Activated CD4-positive, alpha-beta memory T cell treated with anti-CD3 and anti-CD28 coated beads, Interleukin-2, amount 10 ng/mL, durations not matched to agents 7 days and 5 days (primary cell): ENCODE results near the gene GIPC2. TPM values are rescaled to one million over a fixed set of nuclear protein-coding genes. Genes with fewer than 3 reads are reported as not detected.
"Not testable (repeated sequence)": the region's sequence is repeated elsewhere in the genome, so short reads cannot be mapped to it uniquely, and the experiment has no call there.

Source experiments
- CTCF ChIA-PET: fragments of 350-600 bp; sonication (Branson Sonifier 250); formaldehyde crosslinking; loops from one replicate; lab custom pipeline; 2021; ENCODE audit warnings: antibody characterized with exemption, inconsistent platforms; lab: Charles Lee
- POLR2A ChIA-PET: fragments of 350-600 bp; sonication (Branson Sonifier 250); formaldehyde crosslinking; loops from one replicate; lab custom pipeline; 2021; ENCODE audit warnings: antibody characterized with exemption; lab: Charles Lee
- DNase-seq: peaks from one replicate; pipeline ENCODE4 v3.0.0-alpha.2; 2020
- H3K27ac Mint-ChIP-seq: one replicate; pipeline ENCODE4 v1.8.0; 2021; ENCODE audit warnings: mild to moderate bottlenecking, mixed read lengths
- H3K27me3 Mint-ChIP-seq: one replicate; pipeline ENCODE4 v1.8.0; 2021; ENCODE audit warnings: mixed read lengths
- H3K36me3 Mint-ChIP-seq: one replicate; pipeline ENCODE4 v1.8.0; 2021; ENCODE audit warnings: low read depth, mixed read lengths
- H3K4me1 Mint-ChIP-seq: one replicate; pipeline ENCODE4 v1.8.0; 2021; ENCODE audit warnings: mixed read lengths
- H3K4me3 Mint-ChIP-seq: one replicate; pipeline ENCODE4 v1.8.0; 2021; ENCODE audit warnings: mild to moderate bottlenecking, mixed read lengths
- H3K9me3 Mint-ChIP-seq: one replicate; pipeline ENCODE4 v1.8.0; 2021; ENCODE audit warnings: mixed read lengths
- total RNA-seq, 2 experiments: library from RNA; stranded (reverse); gene quantifications; one replicate each; pipeline ENCODE4 v1.2.3, GENCODE V29; 2021

The GIPC2 gene
- under 1 TPM; 0.10 to 0.15 TPM for total RNA-seq

DNA sequence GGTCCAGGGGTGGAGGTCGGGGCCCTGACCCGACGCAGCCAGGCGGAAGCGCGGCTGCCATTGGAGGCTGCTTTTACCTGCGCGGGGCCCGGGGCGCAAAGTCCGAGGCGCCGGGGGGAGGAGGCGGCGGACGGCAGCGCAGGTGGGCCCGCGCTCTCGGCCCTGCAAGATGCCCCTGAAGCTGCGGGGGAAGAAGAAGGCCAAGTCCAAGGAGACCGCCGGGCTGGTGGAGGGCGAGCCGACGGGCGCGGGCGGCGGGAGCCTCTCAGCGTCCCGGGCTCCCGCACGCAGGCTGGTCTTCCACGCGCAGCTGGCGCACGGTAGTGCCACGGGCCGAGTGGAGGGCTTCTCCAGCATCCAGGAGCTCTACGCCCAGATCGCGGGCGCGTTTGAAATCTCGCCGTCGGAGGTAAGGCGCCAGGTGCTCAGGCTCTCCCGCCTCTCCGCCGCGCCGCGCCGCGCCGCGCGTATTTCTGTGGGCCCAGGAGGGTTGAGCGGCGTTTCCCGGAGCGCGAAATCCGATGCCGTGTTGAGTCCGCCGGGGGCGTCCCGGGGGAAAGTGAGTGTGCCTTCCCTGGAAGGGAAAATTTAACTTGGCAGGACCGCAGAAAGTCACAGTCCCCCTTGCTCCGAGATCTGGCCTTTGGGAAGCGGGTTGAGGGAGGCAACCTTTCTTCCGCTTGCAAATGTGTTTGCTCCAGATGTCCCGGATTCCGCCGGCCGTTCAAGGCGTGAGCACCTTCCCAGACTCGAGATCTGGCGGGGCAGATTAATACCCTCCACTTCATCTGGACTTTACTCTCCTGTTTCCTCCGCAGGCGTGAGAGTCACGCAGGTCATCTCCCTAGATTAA is at the start of gene GIPC2:
Gene GIPC2, plus strand, starts transcription at position 41 of the 853 bp plus-strand sequence. Its CDS starts 129 bp downstream, at position 170.
- Mint-ChIP-seq H3K27ac (no peak within 1 kb of the TSS), H3K4me3 (peak within 1 kb of the TSS; percentile 70), H3K9me3 (no peaks in the 10 kb centered on the region), H3K4me1 (peaks cover 22% of the 10 kb centered on the region), H3K36me3 (no peaks in the 10 kb centered on the region), H3K27me3 (peaks cover 42% of the 10 kb centered on the region)
- DNase-seq: no peak
- CTCF ChIA-PET: interaction anchor here (1.4 kb wide), 1 partner anchor 68 kb away, joined by 5 read pairs; no protein-coding TSS in a partner anchor
- POLR2A ChIA-PET: interaction anchor here (0.6 to 4.0 kb wide), 3 partner anchors 41 to 455 kb away, joined by 3 to 18 read pairs (median 3); partner anchors contain the start of genes DNAJB4 and FUBP1

DNA sequence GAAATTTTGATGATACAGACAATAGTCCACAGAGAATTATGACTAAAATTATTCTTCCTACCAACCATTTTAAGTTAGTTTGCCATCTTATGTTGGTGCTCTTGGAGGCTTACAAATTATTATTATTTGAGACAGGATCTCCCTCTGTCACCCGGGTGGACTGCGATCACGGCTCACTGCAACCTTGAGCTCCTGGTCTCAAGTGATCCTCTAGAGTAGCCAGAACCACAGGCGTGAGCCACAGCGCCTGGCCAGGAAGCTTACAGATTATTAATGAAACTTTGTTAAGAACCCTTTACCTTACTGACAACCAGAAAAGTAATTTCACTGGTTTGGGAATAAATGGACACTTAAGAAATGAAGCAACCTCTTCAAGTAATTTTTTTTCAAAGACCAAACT is 49.0 kb upstream of the GIPC2 start:
- no peak for DNase-seq
- Mint-ChIP-seq H3K4me1 (no peaks in the 10 kb centered on the region), H3K27me3 (no peaks in the 10 kb centered on the region), H3K9me3 (no peaks in the 10 kb centered on the region), H3K4me3 (no peak overlapping the region), H3K27ac (no peak overlapping the region), H3K36me3 (peaks cover 12% of the 10 kb centered on the region)
- ChIA-PET POLR2A (interaction anchor here (4.0 to 15.8 kb wide), 2 partner anchors 8 to 15 kb away, joined by 51 to 671 read pairs; partner anchors contain the start of genes DNAJB4 and FUBP1), CTCF (no interaction called here)

DNA sequence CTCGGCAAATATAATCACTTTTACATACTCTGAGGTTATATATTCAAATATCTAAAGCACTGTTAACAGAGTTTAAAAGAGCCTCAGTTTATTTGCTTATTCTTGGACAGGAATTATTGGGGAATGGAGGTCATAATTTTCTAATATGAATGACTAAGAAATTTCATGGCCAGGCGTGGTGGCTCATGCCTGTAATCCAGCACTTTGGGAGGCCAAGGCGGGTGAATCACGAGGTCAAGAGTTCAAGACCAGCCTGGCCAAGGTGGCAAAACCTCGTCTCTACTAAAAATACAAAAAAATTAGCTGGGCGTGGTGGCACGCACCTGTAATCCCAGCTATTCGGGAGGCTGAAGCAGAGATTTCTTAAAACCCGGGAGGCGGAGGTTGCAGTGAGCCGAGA is 45.2 kb upstream of the GIPC2 start:
- not testable (repeated sequence) for H3K36me3 Mint-ChIP-seq, H3K27me3 Mint-ChIP-seq, H3K9me3 Mint-ChIP-seq, DNase-seq, H3K27ac Mint-ChIP-seq, H3K4me3 Mint-ChIP-seq
- ChIA-PET POLR2A (interaction anchor here (1.0 to 15.8 kb wide), 2 partner anchors 19 to 81 kb away, joined by 4 to 671 read pairs; partner anchors contain the start of gene FUBP1), CTCF (interaction anchor here (1.0 kb wide), 1 partner anchor 22 kb away, joined by 3 read pairs; the partner anchor contains the start of gene FUBP1)
- peaks cover 17% of the 10 kb centered on the region for H3K4me1 Mint-ChIP-seq

DNA sequence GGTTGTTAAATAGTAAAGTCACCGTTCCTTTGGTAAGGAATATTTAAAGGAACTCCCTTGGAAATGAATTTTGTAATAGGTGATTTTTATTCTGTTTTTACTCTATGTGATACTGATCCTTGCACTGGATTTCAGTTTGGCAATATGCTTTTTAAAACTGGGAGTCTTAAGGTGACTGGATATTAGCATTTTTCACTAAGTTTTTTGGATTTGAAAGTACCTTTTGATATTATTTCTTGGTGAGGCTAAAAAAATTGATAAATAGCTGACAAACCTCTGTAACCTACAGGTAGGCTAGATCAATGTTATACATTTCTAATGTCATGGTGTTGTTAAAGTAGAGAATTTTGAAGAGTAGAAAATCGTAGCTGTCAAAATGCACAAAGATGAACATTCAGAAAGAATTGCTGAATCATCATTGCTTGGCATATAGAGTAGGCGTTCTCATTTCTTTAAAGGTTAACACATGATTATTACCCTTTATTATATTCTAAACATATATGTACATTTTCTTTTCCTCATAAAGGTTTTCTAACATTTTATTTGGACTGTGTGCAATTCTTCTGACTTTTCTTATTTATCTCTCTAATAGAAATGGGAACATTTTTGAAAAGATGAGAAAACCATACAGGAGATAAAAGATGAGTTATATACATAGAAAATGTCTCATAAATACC is 42.6 kb upstream of the GIPC2 start:
- no peaks in the 10 kb centered on the region for H3K9me3 Mint-ChIP-seq
- ChIA-PET CTCF (interaction anchor here (0.9 to 2.9 kb wide), 3 partner anchors 23 to 111 kb away, joined by 3 to 15 read pairs (median 4); partner anchors contain the start of gene FUBP1), POLR2A (interaction anchor here (0.9 to 15.8 kb wide), 10 partner anchors 8 to 619 kb away, joined by 3 to 671 read pairs (median 18); partner anchors contain the start of genes FUBP1, GIPC2 and ZZZ3)
- H3K27ac Mint-ChIP-seq: peak overlapping the region; percentile 13
- peaks cover 2% of the 10 kb centered on the region for H3K27me3 Mint-ChIP-seq
- peaks cover 33% of the 10 kb centered on the region for H3K4me1 Mint-ChIP-seq
- H3K36me3 Mint-ChIP-seq: peaks cover 2% of the 10 kb centered on the region
- H3K4me3 Mint-ChIP-seq: no peak overlapping the region
- no peak for DNase-seq

- CTCF ChIA-PET: interaction anchor here (0.9 to 2.9 kb wide), 9 partner anchors 9 to 321 kb away, joined by 3 to 27 read pairs (median 4); partner anchors contain the start of genes FUBP1, USP33 and ZZZ3
- Mint-ChIP-seq H3K4me1 (peaks cover 36% of the 10 kb centered on the region), H3K4me3 (peak overlapping the region; percentile 88), H3K27me3 (peaks cover 2% of the 10 kb centered on the region), H3K27ac (peak overlapping the region; percentile 92), H3K9me3 (no peaks in the 10 kb centered on the region), H3K36me3 (peaks cover 2% of the 10 kb centered on the region)
- DNase-seq: peak; percentile 57
- POLR2A ChIA-PET: interaction anchor here (0.8 to 15.8 kb wide), 35 partner anchors 9 to 674 kb away, joined by 3 to 671 read pairs (median 5); partner anchors contain the start of genes FUBP1, GIPC2, IFI44 and IFI44L
Measured at GRCh38 chr1:78003882-78004718, 41.7 kb upstream of the GIPC2 start.

DNA sequence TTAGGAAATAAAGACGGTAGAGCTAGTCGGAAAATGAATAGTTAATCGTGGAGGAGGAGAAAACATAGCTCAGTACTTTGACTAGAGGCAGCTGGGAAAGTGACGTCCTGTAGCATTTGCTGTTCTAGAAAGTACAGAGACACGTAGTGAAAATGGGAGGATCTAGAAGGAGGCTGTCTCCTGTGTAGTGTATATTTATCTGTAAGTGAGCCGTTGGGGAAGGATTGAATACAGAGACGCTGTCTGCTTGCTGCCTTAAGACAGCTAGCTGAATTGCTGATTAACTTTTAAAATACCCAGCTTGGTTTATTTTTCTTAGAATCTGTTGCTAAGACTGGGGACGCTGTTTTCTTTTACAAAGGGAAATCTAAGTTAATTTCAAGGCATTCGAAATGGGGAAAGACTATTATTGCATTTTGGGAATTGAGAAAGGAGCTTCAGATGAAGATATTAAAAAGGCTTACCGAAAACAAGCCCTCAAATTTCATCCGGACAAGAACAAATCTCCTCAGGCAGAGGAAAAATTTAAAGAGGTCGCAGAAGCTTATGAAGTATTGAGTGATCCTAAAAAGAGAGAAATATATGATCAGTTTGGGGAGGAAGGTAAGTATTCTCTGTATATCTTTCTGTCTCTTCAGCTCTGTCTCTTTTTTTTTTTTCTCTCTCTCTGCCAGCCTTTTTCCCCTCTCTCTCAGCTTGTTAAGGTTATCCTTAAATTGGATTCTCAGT is 40.9 kb upstream of the GIPC2 start, which contains the start of gene DNAJB4:
Gene DNAJB4, plus strand, starts transcription at position 221 of the 729 bp plus-strand sequence. Its CDS starts 172 bp downstream, at position 393.
- H3K27me3 Mint-ChIP-seq: peaks cover 2% of the 10 kb centered on the region
- peak within 1 kb of the TSS; percentile 88 for H3K4me3 Mint-ChIP-seq
- H3K9me3 Mint-ChIP-seq: no peaks in the 10 kb centered on the region
- H3K4me1 Mint-ChIP-seq: peaks cover 38% of the 10 kb centered on the region
- peak; percentile 72 for DNase-seq
- POLR2A ChIA-PET: interaction anchor here (0.8 to 15.8 kb wide), 34 partner anchors 9 to 673 kb away, joined by 3 to 671 read pairs (median 5); partner anchors contain the start of genes FUBP1, GIPC2, IFI44 and IFI44L
- CTCF ChIA-PET: interaction anchor here (0.6 to 2.9 kb wide), 10 partner anchors 10 to 322 kb away, joined by 3 to 27 read pairs (median 4); partner anchors contain the start of genes FUBP1, USP33 and ZZZ3
- peaks cover 2% of the 10 kb centered on the region for H3K36me3 Mint-ChIP-seq
- H3K27ac Mint-ChIP-seq: peak within 1 kb of the TSS; percentile 92

GRCh38 chr1:78005448-78005722 is 40.4 kb upstream of the GIPC2 start:
- DNase-seq: no peak
- H3K9me3 Mint-ChIP-seq: no peaks in the 10 kb centered on the region
- peaks cover 2% of the 10 kb centered on the region for H3K27me3 Mint-ChIP-seq
- POLR2A ChIA-PET: interaction anchor here (1.0 to 15.8 kb wide), 22 partner anchors 9 to 644 kb away, joined by 3 to 671 read pairs (median 10); partner anchors contain the start of genes FUBP1, GIPC2, IFI44 and IFI44L
- peak overlapping the region; percentile 92 for H3K27ac Mint-ChIP-seq
- peaks cover 38% of the 10 kb centered on the region for H3K4me1 Mint-ChIP-seq
- H3K4me3 Mint-ChIP-seq: peak overlapping the region; percentile 88
- peaks cover 2% of the 10 kb centered on the region for H3K36me3 Mint-ChIP-seq
- CTCF ChIA-PET: interaction anchor here (0.6 to 2.9 kb wide), 8 partner anchors 10 to 322 kb away, joined by 4 to 27 read pairs (median 6); partner anchors contain the start of genes FUBP1, USP33 and ZZZ3

GRCh38 chr1:78005755-78006154 is 40.0 kb upstream of the GIPC2 start:
- H3K27me3 Mint-ChIP-seq: peaks cover 2% of the 10 kb centered on the region
- no peak for DNase-seq
- ChIA-PET CTCF (interaction anchor here (1.2 to 2.9 kb wide), 5 partner anchors 15 to 108 kb away, joined by 3 to 27 read pairs (median 14); partner anchors contain the start of gene FUBP1), POLR2A (interaction anchor here (1.1 to 15.8 kb wide), 12 partner anchors 8 to 323 kb away, joined by 3 to 671 read pairs (median 18); partner anchors contain the start of genes FUBP1, GIPC2, USP33 and ZZZ3)
- H3K4me3 Mint-ChIP-seq: peak overlapping the region; percentile 88
- peak overlapping the region; percentile 21 for H3K27ac Mint-ChIP-seq
- H3K4me1 Mint-ChIP-seq: peaks cover 38% of the 10 kb centered on the region
- H3K9me3 Mint-ChIP-seq: no peaks in the 10 kb centered on the region
- peaks cover 2% of the 10 kb centered on the region for H3K36me3 Mint-ChIP-seq

- peak overlapping the region; percentile 88 for H3K4me3 Mint-ChIP-seq
- peaks cover 2% of the 10 kb centered on the region for H3K27me3 Mint-ChIP-seq
- peaks cover 39% of the 10 kb centered on the region for H3K4me1 Mint-ChIP-seq
- no peak for DNase-seq
- ChIA-PET POLR2A (interaction anchor here (2.5 to 15.8 kb wide), 3 partner anchors 12 to 25 kb away, joined by 10 to 671 read pairs (median 51); partner anchors contain the start of gene FUBP1), CTCF (interaction anchor here (0.8 to 2.7 kb wide), 3 partner anchors 15 to 28 kb away, joined by 3 to 7 read pairs (median 4); partner anchors contain the start of gene FUBP1)
- no peaks in the 10 kb centered on the region for H3K9me3 Mint-ChIP-seq
- peaks cover 2% of the 10 kb centered on the region for H3K36me3 Mint-ChIP-seq
- H3K27ac Mint-ChIP-seq: no peak overlapping the region
Measured at GRCh38 chr1:78006521-78006920, 39.2 kb upstream of the GIPC2 start.

GRCh38 chr1:78007677-78008341 is 38.0 kb upstream of the GIPC2 start:
- no peaks in the 10 kb centered on the region for H3K9me3 Mint-ChIP-seq
- ChIA-PET POLR2A (interaction anchor here (15.8 kb wide), 1 partner anchor 26 kb away, joined by 671 read pairs; the partner anchor contains the start of gene FUBP1), CTCF (no interaction called here)
- H3K27me3 Mint-ChIP-seq: peaks cover 2% of the 10 kb centered on the region
- no peak overlapping the region for H3K27ac Mint-ChIP-seq
- H3K36me3 Mint-ChIP-seq: peaks cover 3% of the 10 kb centered on the region
- peaks cover 37% of the 10 kb centered on the region for H3K4me1 Mint-ChIP-seq
- no peak overlapping the region for H3K4me3 Mint-ChIP-seq
- DNase-seq: no peak
